GM23338 (cell line): ENCODE results near the gene ZNF580.

Source experiments
- CREB1 ChIP-seq: fragments of 250-450 bp; sonication (Bioruptor Pico); IDR thresholded peaks from 2 replicates; pipeline ENCODE4 v1.5.0; 2020; ENCODE audit warnings: low read depth, mild to moderate bottlenecking, moderate library complexity
- CTCF ChIP-seq, 2 experiments: fragments of 200-600 bp in 1 of 2; sonication (generic) in 1 of 2; conservative IDR thresholded peaks; 2 replicates each; pipeline versions ENCODE4 v1.5.1 to v1.6.1; 2016 to 2017; ENCODE audit warnings: antibody characterized with exemption in 2 of 2, low read depth in 2 of 2, mild to moderate bottlenecking in 2 of 2, moderate library complexity in 1 of 2
- ETS1 ChIP-seq: IDR thresholded peaks from 2 replicates; pipeline ENCODE4 v1.6.1; 2016; ENCODE audit warnings: antibody characterized with exemption
- EZH2 ChIP-seq: fragments of 200-600 bp; sonication (generic); IDR thresholded peaks from one replicate; pipeline ENCODE4 v1.8.0; 2017; ENCODE audit warnings: antibody characterized with exemption, mild to moderate bottlenecking, low read depth; ENCODE audit not compliant: unreplicated experiment
- JUNB ChIP-seq: IDR thresholded peaks from one replicate; pipeline ENCODE4 v1.6.1; 2016; ENCODE audit warnings: antibody characterized with exemption; ENCODE audit not compliant: unreplicated experiment
- POLR2AphosphoS5 ChIP-seq: IDR thresholded peaks from 2 replicates; pipeline ENCODE4 v1.6.1; 2016; ENCODE audit warnings: antibody characterized with exemption, low read depth
- REST ChIP-seq: IDR thresholded peaks from one replicate; pipeline ENCODE4 v1.6.1; 2018; ENCODE audit warnings: antibody characterized with exemption; ENCODE audit not compliant: unreplicated experiment

- TF ChIP-seq CTCF (conservative IDR thresholded peaks at IDR 0.05; ENCODE audit: low read depth in 2 of 2) (no peak), CREB1 (CRISPR knock-in tag) (no peak), ETS1 (no peak), POLR2AphosphoS5 (no peak), EZH2 (no peak), REST (no peak), JUNB (no peak)
Observed at GRCh38 chr19:55676383-55676782, 35.6 kb downstream of the ZNF580 start.
